Neuronal stem cell (in vitro differentiated cells): ENCODE results near the gene MTHFD2L.
A peak's percentile ranks its signal among the peaks of the same experiment; 100 is the strongest.

Source experiments
- DNase-seq: peaks from one replicate; pipeline ENCODE4 v3.0.0-alpha.2; 2013; ENCODE audit warnings: low spot score
- H2AFZ ChIP-seq: one replicate; pipeline ENCODE4 v1.6.1; 2013; ENCODE audit warnings: mild to moderate bottlenecking, low read length, inconsistent platforms
- H2AK5ac ChIP-seq: 2 replicates; pipeline ENCODE4 v1.6.1; 2013; ENCODE audit warnings: low read depth, mild to moderate bottlenecking, inconsistent platforms, low read length, moderate library complexity, mixed read lengths
- H2BK120ac ChIP-seq: 2 replicates; pipeline ENCODE4 v1.6.1; 2013; ENCODE audit warnings: low read depth, mild to moderate bottlenecking, inconsistent platforms, low read length, moderate library complexity, mixed read lengths
- H2BK12ac ChIP-seq: one replicate; pipeline ENCODE4 v1.6.1; 2013; ENCODE audit warnings: low read length, inconsistent platforms
- H2BK15ac ChIP-seq: 2 replicates; pipeline ENCODE4 v1.6.1; 2013; ENCODE audit warnings: mild to moderate bottlenecking, low read length, inconsistent platforms, mixed read lengths
- H2BK5ac ChIP-seq: one replicate; pipeline ENCODE4 v1.6.1; 2013; ENCODE audit warnings: inconsistent platforms, mild to moderate bottlenecking, low read length, moderate library complexity
- H3K14ac ChIP-seq: one replicate; pipeline ENCODE4 v1.6.1; 2013; ENCODE audit warnings: low read length, inconsistent platforms
- H3K18ac ChIP-seq: 2 replicates; pipeline ENCODE4 v1.6.1; 2013; ENCODE audit warnings: low read length, inconsistent platforms
- H3K23ac ChIP-seq: 2 replicates; pipeline ENCODE4 v1.6.1; 2013; ENCODE audit warnings: low read depth, mild to moderate bottlenecking, mixed read lengths, low read length, inconsistent platforms; ENCODE audit not compliant: poor library complexity
- H3K27ac ChIP-seq: replicated peaks from 3 replicates; pipeline ENCODE4 v1.5.1; 2013; ENCODE audit warnings: low read length, inconsistent platforms
- H3K27me3 ChIP-seq, 3 experiments: 2 replicates each; pipeline ENCODE4 v1.6.1; 2013; ENCODE audit warnings: low read length in 3 of 3, mild to moderate bottlenecking in 2 of 3, inconsistent platforms in 1 of 3, low read depth in 1 of 3, mixed read lengths in 1 of 3, moderate library complexity in 1 of 3; ENCODE audit not compliant: control insufficient read depth in 3 of 3, insufficient read depth in 3 of 3
- H3K36me3 ChIP-seq, 2 donors: replicated peaks in 1 of 2; 2 replicates each; pipeline ENCODE4 v1.6.1; 2013; ENCODE audit warnings: low read length in 2 of 2; ENCODE audit not compliant: control insufficient read depth in 2 of 2, insufficient read depth in 2 of 2
- H3K4ac ChIP-seq: 2 replicates; pipeline ENCODE4 v1.6.1; 2013; ENCODE audit warnings: inconsistent platforms, mild to moderate bottlenecking, low read length, moderate library complexity
- H3K4me1 ChIP-seq, 2 donors: 1 replicate in 1 of 2; 2 replicates in 1 of 2; pipeline ENCODE4 v1.6.1; 2013; ENCODE audit warnings: low read length in 2 of 2, low read depth in 1 of 2; ENCODE audit not compliant: control insufficient read depth in 2 of 2, insufficient read depth in 1 of 2
- H3K4me2 ChIP-seq: one replicate; pipeline ENCODE4 v1.6.1; 2013; ENCODE audit warnings: mild to moderate bottlenecking, low read length, inconsistent platforms; ENCODE audit not compliant: insufficient read depth, poor library complexity, severe bottlenecking
- H3K4me3 ChIP-seq, 2 donors: 2 replicates each; pipeline ENCODE4 v1.5.1; 2013; ENCODE audit warnings: low read length in 2 of 2, mild to moderate bottlenecking in 2 of 2, inconsistent platforms in 1 of 2, moderate library complexity in 1 of 2
- H3K79me1 ChIP-seq: one replicate; pipeline ENCODE4 v1.6.1; 2013; ENCODE audit warnings: low read depth, mild to moderate bottlenecking, inconsistent platforms, low read length, moderate library complexity
- H3K9ac ChIP-seq: one replicate; pipeline ENCODE4 v1.6.1; 2013; ENCODE audit warnings: mild to moderate bottlenecking, low read depth, low read length, inconsistent platforms; ENCODE audit not compliant: poor library complexity
- H3K9me3 ChIP-seq, 2 donors: replicated peaks in 1 of 2; 2 replicates each; pipeline versions ENCODE3 to v1.6.1; 2013; ENCODE audit warnings: low read length in 2 of 2, mild to moderate bottlenecking in 2 of 2, inconsistent platforms in 1 of 2, low read depth in 1 of 2, mixed read lengths in 1 of 2, moderate library complexity in 1 of 2; ENCODE audit not compliant: control insufficient read depth in 2 of 2, insufficient read depth in 1 of 2
- H4K8ac ChIP-seq: one replicate; pipeline ENCODE4 v1.6.1; 2013; ENCODE audit warnings: low read depth, mild to moderate bottlenecking, inconsistent platforms, low read length, moderate library complexity
- H4K91ac ChIP-seq: one replicate; pipeline ENCODE4 v1.6.1; 2013; ENCODE audit warnings: low read length, low read depth, mild to moderate bottlenecking, inconsistent platforms; ENCODE audit not compliant: poor library complexity
- WGBS, 2 donors: extraction: QIAGEN DNeasy Blood & Tissue Kit; methylation state at CpG; one replicate each; pipeline ENCODE4 v1.1.7; 2013; ENCODE audit warnings: missing lambda C conversion rate in 2 of 2, mixed read lengths in 1 of 2; ENCODE audit not compliant: insufficient read length in 2 of 2, insufficient replicate concordance in 1 of 2; ENCODE audit errors: extremely low coverage in 2 of 2; 5-methylcytosine and 5-hydroxymethylcytosine counted together

MTHFD2L gene

DNA sequence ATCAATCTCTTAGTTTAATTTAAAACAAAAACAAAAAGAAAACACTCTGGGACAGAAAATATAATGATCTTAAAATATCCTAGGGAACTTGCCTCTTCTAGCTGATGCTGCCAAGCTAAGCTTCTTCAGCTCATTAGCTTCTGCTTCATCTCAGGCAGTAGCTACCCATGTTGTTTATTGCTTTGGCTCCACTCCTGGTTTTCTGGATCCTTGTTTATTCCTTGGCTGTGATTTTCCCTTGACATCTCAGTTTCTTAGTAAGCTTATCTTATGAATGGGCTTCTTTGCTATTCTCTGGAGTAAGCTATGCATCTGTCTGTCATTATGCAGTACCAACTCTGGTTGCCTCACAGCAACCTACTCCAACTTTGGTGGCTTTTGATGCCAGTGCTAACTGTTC lies 5.1 kb upstream of the MTHFD2L start:
- H3K9me3 ChIP-seq, result no peaks in the 10 kb centered on the region
- no peak overlapping the region for H3K4me3 ChIP-seq
- H2AFZ ChIP-seq, result no peak overlapping the region
- no peak overlapping the region for H2BK120ac ChIP-seq
- H2BK5ac ChIP-seq, result no peak overlapping the region
- no peak overlapping the region for H3K27ac ChIP-seq
- H3K23ac ChIP-seq, result no peak overlapping the region
- H3K27me3 ChIP-seq, result no peaks in the 10 kb centered on the region
- no peaks in the 10 kb centered on the region for H3K36me3 ChIP-seq
- no peak overlapping the region for H3K9ac ChIP-seq
- no peaks in the 10 kb centered on the region for H3K79me1 ChIP-seq
- no peak overlapping the region for H4K91ac ChIP-seq
- no peak overlapping the region for H2AK5ac ChIP-seq
- no peak overlapping the region for H3K18ac ChIP-seq
- H4K8ac ChIP-seq, result no peak overlapping the region
- no peak overlapping the region for H3K14ac ChIP-seq
- no peak overlapping the region for H3K4ac ChIP-seq
- peaks cover 3 to 4% of the 10 kb centered on the region in 2 donors for H3K4me1 ChIP-seq
- no peak overlapping the region for H3K4me2 ChIP-seq
- H2BK12ac ChIP-seq, result no peak overlapping the region
- DNase-seq, result no peak
- no peak overlapping the region for H2BK15ac ChIP-seq

- WGBS, 2 donors, result no CpG with 5 or more reads among the region's 2 CpGs
Measured at GRCh38 chr4:74156521-74156920, 1.4 kb upstream of the MTHFD2L start.

GRCh38 chr4:74157154-74157553 lies 764 bp upstream of the MTHFD2L start:
- H3K23ac ChIP-seq, result no peak overlapping the region
- H3K4me2 ChIP-seq, result peak overlapping the region; percentile 65
- H2BK5ac ChIP-seq, result no peak overlapping the region
- H2AFZ ChIP-seq, result peak overlapping the region; percentile 88
- H2AK5ac ChIP-seq, result no peak overlapping the region
- peak overlapping the region in 1 of 2 donors; percentile 68 for H3K4me3 ChIP-seq
- H3K4me1 ChIP-seq, result peaks cover 3 to 6% of the 10 kb centered on the region in 2 donors
- H2BK12ac ChIP-seq, result no peak overlapping the region
- peaks cover 0 to 7% of the 10 kb centered on the region in 2 donors for H3K9me3 ChIP-seq
- no peak overlapping the region for H4K8ac ChIP-seq
- H4K91ac ChIP-seq, result no peak overlapping the region
- H2BK120ac ChIP-seq, result no peak overlapping the region
- DNase-seq, result no peak
- H3K9ac ChIP-seq, result no peak overlapping the region
- no peak overlapping the region for H3K18ac ChIP-seq
- no peak overlapping the region for H3K4ac ChIP-seq
- peak overlapping the region; percentile 45 for H3K27ac ChIP-seq
- peaks cover 2 to 25% of the 10 kb centered on the region in 2 donors for H3K36me3 ChIP-seq
- no peak overlapping the region for H3K14ac ChIP-seq
- H3K27me3 ChIP-seq, result no peaks in the 10 kb centered on the region
- no peaks in the 10 kb centered on the region for H3K79me1 ChIP-seq
- H2BK15ac ChIP-seq, result no peak overlapping the region
- WGBS, 2 donors, result no CpG with 5 or more reads among the region's 2 CpGs

More at GRCh38 chr4:74156521-74156920, 1.4 kb upstream of the MTHFD2L start:
- Histone ChIP-seq H3K79me1 (no peaks in the 10 kb centered on the region), H3K23ac (no peak overlapping the region), H3K27me3 (no peaks in the 10 kb centered on the region), H3K4me2 (no peak overlapping the region), H2BK120ac (no peak overlapping the region), H2AFZ (peak overlapping the region; percentile 88), H3K4ac (no peak overlapping the region), H3K18ac (no peak overlapping the region), H2BK5ac (no peak overlapping the region), H3K9ac (no peak overlapping the region), H2BK12ac (no peak overlapping the region), H3K14ac (no peak overlapping the region), H4K91ac (no peak overlapping the region), H3K36me3 (peaks cover 2 to 18% of the 10 kb centered on the region in 2 donors), H3K4me1 (peaks cover 3 to 6% of the 10 kb centered on the region in 2 donors), H3K27ac (no peak overlapping the region), H2AK5ac (no peak overlapping the region), H2BK15ac (no peak overlapping the region), H3K4me3 (peak overlapping the region in 1 of 2 donors; percentile 68), H4K8ac (no peak overlapping the region), H3K9me3 (peaks cover 0 to 7% of the 10 kb centered on the region in 2 donors)
- DNase-seq, result no peak

GRCh38 chr4:74158466-74159142 lies 686 bp downstream of the MTHFD2L start:
- Histone ChIP-seq H3K36me3 (peaks cover 2 to 39% of the 10 kb centered on the region in 2 donors), H2BK120ac (no peak overlapping the region), H3K79me1 (no peaks in the 10 kb centered on the region), H2BK5ac (no peak overlapping the region), H3K14ac (no peak overlapping the region), H2AFZ (peak overlapping the region; percentile 88), H4K8ac (no peak overlapping the region), H3K4ac (no peak overlapping the region), H4K91ac (no peak overlapping the region), H2BK12ac (no peak overlapping the region), H3K4me3 (peak overlapping the region; percentile 68 to 93), H2BK15ac (no peak overlapping the region), H3K27me3 (no peaks in the 10 kb centered on the region), H2AK5ac (no peak overlapping the region), H3K18ac (peak overlapping the region; percentile 97), H3K27ac (no peak overlapping the region), H3K9me3 (peaks cover 0 to 7% of the 10 kb centered on the region in 2 donors), H3K9ac (peak overlapping the region; percentile 37), H3K4me2 (peak overlapping the region; percentile 61), H3K4me1 (peaks cover 3 to 6% of the 10 kb centered on the region in 2 donors), H3K23ac (no peak overlapping the region)
- WGBS, 2 donors, result no CpG with 5 or more reads among the region's 15 CpGs
- DNase-seq, result no peak
